Activated naive CD8-positive, alpha-beta T cell treated with anti-CD3 and anti-CD28 coated beads, Interleukin-2, amount 50 U/mL, for 16 hours (primary cell): ENCODE results near the gene ZNF83.
"Not testable (repeated sequence)": the region's sequence is repeated elsewhere in the genome, so short reads cannot be mapped to it uniquely, and the experiment has no call there.

Experiments
- DNase-seq: peaks from one replicate; pipeline ENCODE4 v3.0.0-alpha.2; 2020; ENCODE audit warnings: low read depth, low spot score

Gene ZNF83

GRCh38 chr19:52639996-52640395 lies 1.8 kb upstream of the ZNF83 start:
- no peak for DNase-seq

GRCh38 chr19:52638601-52639000 lies 446 bp upstream of the ZNF83 start:
- no peak for DNase-seq

- no peak for DNase-seq
Observed at GRCh38 chr19:52635786-52636570, 2.2 kb downstream of the ZNF83 start.

GRCh38 chr19:52627441-52627840 lies 10.7 kb downstream of the ZNF83 start:
- not testable (repeated sequence) for DNase-seq

GRCh38 chr19:52626915-52627314 lies 11.2 kb downstream of the ZNF83 start:
- DNase-seq: no peak

- no peak for DNase-seq
Observed at GRCh38 chr19:52622261-52622660, 15.9 kb downstream of the ZNF83 start.

- no peak for DNase-seq
Observed at GRCh38 chr19:52621376-52621775, 16.8 kb downstream of the ZNF83 start.

- DNase-seq: no peak
Observed at GRCh38 chr19:52613299-52613906, 24.8 kb downstream of the ZNF83 start.

- DNase-seq: no peak
Observed at GRCh38 chr19:52603558-52604207, 34.5 kb downstream of the ZNF83 start.

- DNase-seq: no peak
Observed at GRCh38 chr19:52602941-52603340, 35.2 kb downstream of the ZNF83 start.

- DNase-seq: not testable (repeated sequence)
Observed at GRCh38 chr19:52601974-52602366, 36.2 kb downstream of the ZNF83 start.

GRCh38 chr19:52601025-52601973 lies 36.9 kb downstream of the ZNF83 start:
- peak; percentile 91 for DNase-seq

- DNase-seq: no peak
Observed at GRCh38 chr19:52600639-52601024, 37.5 kb downstream of the ZNF83 start.

GRCh38 chr19:52599241-52599640 lies 38.9 kb downstream of the ZNF83 start:
- DNase-seq: no peak

GRCh38 chr19:52593441-52593840 lies 44.7 kb downstream of the ZNF83 start:
- not testable (repeated sequence) for DNase-seq

- DNase-seq: no peak
Observed at GRCh38 chr19:52592301-52592700, 45.9 kb downstream of the ZNF83 start.

GRCh38 chr19:52590728-52591127 lies 47.4 kb downstream of the ZNF83 start:
- no peak for DNase-seq

- DNase-seq: no peak
Observed at GRCh38 chr19:52585604-52586003, 52.6 kb downstream of the ZNF83 start.

- no peak for DNase-seq
Observed at GRCh38 chr19:52584736-52585440, 53.3 kb downstream of the ZNF83 start.

GRCh38 chr19:52570000-52570861 lies 67.9 kb downstream of the ZNF83 start, which contains the start of gene ZNF701:
Gene ZNF701, plus strand, starts transcription at chr19:52570287. Its CDS starts 3,861 bp downstream, at chr19:52574148.
- peak; percentile 85 for DNase-seq
